ENCODE data around the gene FLYWCH1.

The FLYWCH1 gene

GRCh38 chr16:2911638-2912329 lies at the start of gene FLYWCH1:
TSS of gene FLYWCH1 (plus strand) at chr16:2911931. CDS start at chr16:2929686, 17,755 bp downstream.
- no peaks in the 10 kb centered on the region for H3K9me3 ChIP-seq (ENCODE audit: control insufficient read depth in 1 of 2, low read length in 2 of 2)
- H3K4me3 ChIP-seq (ENCODE audit: low read depth in 1 of 2, low read length in 2 of 2), result peak within 1 kb of the TSS; percentile 67 to 85
- peaks cover 6 to 14% of the 10 kb centered on the region in 2 donors for H3K4me1 ChIP-seq (ENCODE audit: control insufficient read depth in 1 of 2, insufficient read depth in 2 of 2, low read length in 2 of 2)
- peak within 1 kb of the TSS; percentile 53 for H3K27ac ChIP-seq (ENCODE audit: low read length)
- H3K36me3 ChIP-seq (ENCODE audit: control insufficient read depth in 1 of 2, insufficient read depth in 2 of 2, low read length in 2 of 2), result peaks cover 0 to 15% of the 10 kb centered on the region in 2 donors
- no peaks in the 10 kb centered on the region for H3K27me3 ChIP-seq (ENCODE audit: low read depth, low read length)

- Histone ChIP-seq H3K27ac (ENCODE audit: low read length) (no peak overlapping the region), H3K4me3 (ENCODE audit: low read depth in 1 of 2, low read length in 2 of 2) (no peak overlapping the region), H3K9me3 (ENCODE audit: control insufficient read depth in 1 of 2, low read length in 2 of 2) (peaks cover 0 to 10% of the 10 kb centered on the region in 2 donors), H3K4me1 (ENCODE audit: control insufficient read depth in 1 of 2, insufficient read depth in 2 of 2, low read length in 2 of 2) (peaks cover 0 to 6% of the 10 kb centered on the region in 2 donors), H3K36me3 (ENCODE audit: control insufficient read depth in 1 of 2, insufficient read depth in 2 of 2, low read length in 2 of 2) (no peaks in the 10 kb centered on the region), H3K27me3 (ENCODE audit: low read depth, low read length) (no peaks in the 10 kb centered on the region)
Measured at GRCh38 chr16:2865651-2866050, 46.1 kb upstream of the FLYWCH1 start.

GRCh38 chr16:2866431-2866830 lies 45.3 kb upstream of the FLYWCH1 start:
- no peak overlapping the region for H3K4me3 ChIP-seq (ENCODE audit: low read depth in 1 of 2, low read length in 2 of 2)
- H3K27ac ChIP-seq (ENCODE audit: low read length), result no peak overlapping the region
- peaks cover 0 to 2% of the 10 kb centered on the region in 2 donors for H3K9me3 ChIP-seq (ENCODE audit: control insufficient read depth in 1 of 2, low read length in 2 of 2)
- H3K27me3 ChIP-seq (ENCODE audit: low read depth, low read length), result no peaks in the 10 kb centered on the region
- H3K36me3 ChIP-seq (ENCODE audit: control insufficient read depth in 1 of 2, insufficient read depth in 2 of 2, low read length in 2 of 2), result no peaks in the 10 kb centered on the region
- peaks cover 0 to 6% of the 10 kb centered on the region in 2 donors for H3K4me1 ChIP-seq (ENCODE audit: control insufficient read depth in 1 of 2, insufficient read depth in 2 of 2, low read length in 2 of 2)

- Histone ChIP-seq H3K27me3 (ENCODE audit: low read depth, low read length) (no peaks in the 10 kb centered on the region), H3K4me3 (ENCODE audit: low read depth in 1 of 2, low read length in 2 of 2) (peak overlapping the region; percentile 70 to 74), H3K9me3 (ENCODE audit: control insufficient read depth in 1 of 2, low read length in 2 of 2) (no peaks in the 10 kb centered on the region), H3K27ac (ENCODE audit: low read length) (peak overlapping the region; percentile 74), H3K4me1 (ENCODE audit: control insufficient read depth in 1 of 2, insufficient read depth in 2 of 2, low read length in 2 of 2) (peaks cover 0 to 6% of the 10 kb centered on the region in 2 donors), H3K36me3 (ENCODE audit: control insufficient read depth in 1 of 2, insufficient read depth in 2 of 2, low read length in 2 of 2) (no peaks in the 10 kb centered on the region)
Measured at GRCh38 chr16:2867661-2867986, 44.1 kb upstream of the FLYWCH1 start.

GRCh38 chr16:2867987-2868789 lies 43.5 kb upstream of the FLYWCH1 start:
- Histone ChIP-seq H3K27me3 (ENCODE audit: low read depth, low read length) (no peaks in the 10 kb centered on the region), H3K9me3 (ENCODE audit: control insufficient read depth in 1 of 2, low read length in 2 of 2) (no peaks in the 10 kb centered on the region), H3K4me1 (ENCODE audit: control insufficient read depth in 1 of 2, insufficient read depth in 2 of 2, low read length in 2 of 2) (peaks cover 0 to 6% of the 10 kb centered on the region in 2 donors), H3K4me3 (ENCODE audit: low read depth in 1 of 2, low read length in 2 of 2) (peak overlapping the region; percentile 70 to 74), H3K27ac (ENCODE audit: low read length) (peak overlapping the region; percentile 74), H3K36me3 (ENCODE audit: control insufficient read depth in 1 of 2, insufficient read depth in 2 of 2, low read length in 2 of 2) (no peaks in the 10 kb centered on the region)

- Histone ChIP-seq H3K9me3 (ENCODE audit: control insufficient read depth in 1 of 2, low read length in 2 of 2) (no peaks in the 10 kb centered on the region), H3K27me3 (ENCODE audit: low read depth, low read length) (no peaks in the 10 kb centered on the region), H3K27ac (ENCODE audit: low read length) (no peak overlapping the region), H3K36me3 (ENCODE audit: control insufficient read depth in 1 of 2, insufficient read depth in 2 of 2, low read length in 2 of 2) (no peaks in the 10 kb centered on the region), H3K4me3 (ENCODE audit: low read depth in 1 of 2, low read length in 2 of 2) (no peak overlapping the region), H3K4me1 (ENCODE audit: control insufficient read depth in 1 of 2, insufficient read depth in 2 of 2, low read length in 2 of 2) (peaks cover 0 to 15% of the 10 kb centered on the region in 2 donors)
Measured at GRCh38 chr16:2871926-2872325, 39.8 kb upstream of the FLYWCH1 start.

GRCh38 chr16:2874032-2874911 lies 37.5 kb upstream of the FLYWCH1 start:
- Histone ChIP-seq H3K4me3 (ENCODE audit: low read depth in 1 of 2, low read length in 2 of 2) (no peak overlapping the region), H3K36me3 (ENCODE audit: control insufficient read depth in 1 of 2, insufficient read depth in 2 of 2, low read length in 2 of 2) (no peaks in the 10 kb centered on the region), H3K27ac (ENCODE audit: low read length) (no peak overlapping the region), H3K4me1 (ENCODE audit: control insufficient read depth in 1 of 2, insufficient read depth in 2 of 2, low read length in 2 of 2) (peaks cover 0 to 9% of the 10 kb centered on the region in 2 donors), H3K9me3 (ENCODE audit: control insufficient read depth in 1 of 2, low read length in 2 of 2) (no peaks in the 10 kb centered on the region), H3K27me3 (ENCODE audit: low read depth, low read length) (no peaks in the 10 kb centered on the region)

- no peak overlapping the region for H3K27ac ChIP-seq (ENCODE audit: low read length)
- H3K36me3 ChIP-seq (ENCODE audit: control insufficient read depth in 1 of 2, insufficient read depth in 2 of 2, low read length in 2 of 2), result no peaks in the 10 kb centered on the region
- no peaks in the 10 kb centered on the region for H3K9me3 ChIP-seq (ENCODE audit: control insufficient read depth in 1 of 2, low read length in 2 of 2)
- H3K4me1 ChIP-seq (ENCODE audit: control insufficient read depth in 1 of 2, insufficient read depth in 2 of 2, low read length in 2 of 2), result peaks cover 0 to 9% of the 10 kb centered on the region in 2 donors
- H3K27me3 ChIP-seq (ENCODE audit: low read depth, low read length), result no peaks in the 10 kb centered on the region
- H3K4me3 ChIP-seq (ENCODE audit: low read depth in 1 of 2, low read length in 2 of 2), result no peak overlapping the region
Measured at GRCh38 chr16:2874912-2875362, 36.8 kb upstream of the FLYWCH1 start.

GRCh38 chr16:2879854-2880508 lies 31.8 kb upstream of the FLYWCH1 start:
- no peak overlapping the region for H3K4me3 ChIP-seq (ENCODE audit: low read depth in 1 of 2, low read length in 2 of 2)
- H3K4me1 ChIP-seq (ENCODE audit: control insufficient read depth in 1 of 2, insufficient read depth in 2 of 2, low read length in 2 of 2), result peaks cover 4 to 6% of the 10 kb centered on the region in 2 donors
- no peak overlapping the region for H3K27ac ChIP-seq (ENCODE audit: low read length)
- H3K27me3 ChIP-seq (ENCODE audit: low read depth, low read length), result no peaks in the 10 kb centered on the region
- H3K9me3 ChIP-seq (ENCODE audit: control insufficient read depth in 1 of 2, low read length in 2 of 2), result no peaks in the 10 kb centered on the region
- H3K36me3 ChIP-seq (ENCODE audit: control insufficient read depth in 1 of 2, insufficient read depth in 2 of 2, low read length in 2 of 2), result no peaks in the 10 kb centered on the region

GRCh38 chr16:2881783-2882649 lies 29.7 kb upstream of the FLYWCH1 start:
- no peak overlapping the region for H3K27ac ChIP-seq (ENCODE audit: low read length)
- H3K36me3 ChIP-seq (ENCODE audit: control insufficient read depth in 1 of 2, insufficient read depth in 2 of 2, low read length in 2 of 2), result no peaks in the 10 kb centered on the region
- peak overlapping the region; percentile 53 to 74 for H3K4me3 ChIP-seq (ENCODE audit: low read depth in 1 of 2, low read length in 2 of 2)
- no peaks in the 10 kb centered on the region for H3K27me3 ChIP-seq (ENCODE audit: low read depth, low read length)
- peaks cover 4 to 5% of the 10 kb centered on the region in 2 donors for H3K4me1 ChIP-seq (ENCODE audit: control insufficient read depth in 1 of 2, insufficient read depth in 2 of 2, low read length in 2 of 2)
- H3K9me3 ChIP-seq (ENCODE audit: control insufficient read depth in 1 of 2, low read length in 2 of 2), result no peaks in the 10 kb centered on the region

Measured in muscle layer of duodenum (tissue), 2 donors.